Measurements from ENCODE around the gene PITHD1.
"Not testable (repeated sequence)": the region's sequence is repeated elsewhere in the genome, so short reads cannot be mapped to it uniquely, and the experiment has no call there.

Gene PITHD1, protein sequence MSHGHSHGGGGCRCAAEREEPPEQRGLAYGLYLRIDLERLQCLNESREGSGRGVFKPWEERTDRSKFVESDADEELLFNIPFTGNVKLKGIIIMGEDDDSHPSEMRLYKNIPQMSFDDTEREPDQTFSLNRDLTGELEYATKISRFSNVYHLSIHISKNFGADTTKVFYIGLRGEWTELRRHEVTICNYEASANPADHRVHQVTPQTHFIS

DNA sequence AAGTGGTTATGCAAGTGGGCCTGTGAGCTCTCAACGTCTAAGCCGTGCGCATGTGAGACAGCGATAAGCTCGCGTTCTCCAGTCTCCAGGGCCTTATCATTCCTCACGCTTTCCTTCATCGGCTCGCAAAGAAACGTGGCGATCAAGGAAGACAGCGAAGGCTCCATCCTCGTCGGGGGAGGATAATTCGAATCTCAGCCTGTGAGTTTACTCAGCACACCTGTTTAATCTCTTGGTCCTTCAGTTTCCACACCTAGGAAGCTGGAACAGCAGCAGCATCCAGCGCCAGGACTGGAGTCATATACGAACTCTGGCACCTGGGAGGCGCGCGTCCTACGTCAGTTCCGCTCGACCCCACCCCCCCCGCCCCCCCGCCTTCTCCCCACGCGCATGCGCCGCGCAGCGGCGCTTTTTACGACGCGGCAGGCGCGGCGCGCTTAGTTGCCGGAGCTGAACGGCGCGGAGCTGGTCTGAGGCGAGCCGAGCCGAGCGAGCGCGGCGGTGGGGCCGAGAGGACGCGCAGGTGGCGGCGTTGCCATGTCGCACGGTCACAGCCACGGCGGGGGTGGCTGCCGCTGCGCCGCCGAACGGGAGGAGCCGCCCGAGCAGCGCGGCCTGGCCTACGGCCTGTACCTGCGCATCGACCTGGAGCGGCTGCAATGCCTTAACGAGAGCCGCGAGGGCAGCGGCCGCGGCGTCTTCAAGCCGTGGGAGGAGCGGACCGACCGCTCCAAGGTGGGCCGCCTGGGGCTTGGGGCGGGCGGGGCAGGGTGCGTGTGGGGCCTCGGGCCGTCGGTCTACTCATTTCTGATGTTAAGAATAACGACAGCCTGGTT, at the start of gene PITHD1:
TSS of gene PITHD1 (plus strand) at position 440 of the 836 bp plus-strand sequence. CDS start at position 538, 98 bp downstream.
- DNase-seq (ENCODE audit: low read depth in 3 of 3), result peak; percentile 56 to 65 (median 61)

DNA sequence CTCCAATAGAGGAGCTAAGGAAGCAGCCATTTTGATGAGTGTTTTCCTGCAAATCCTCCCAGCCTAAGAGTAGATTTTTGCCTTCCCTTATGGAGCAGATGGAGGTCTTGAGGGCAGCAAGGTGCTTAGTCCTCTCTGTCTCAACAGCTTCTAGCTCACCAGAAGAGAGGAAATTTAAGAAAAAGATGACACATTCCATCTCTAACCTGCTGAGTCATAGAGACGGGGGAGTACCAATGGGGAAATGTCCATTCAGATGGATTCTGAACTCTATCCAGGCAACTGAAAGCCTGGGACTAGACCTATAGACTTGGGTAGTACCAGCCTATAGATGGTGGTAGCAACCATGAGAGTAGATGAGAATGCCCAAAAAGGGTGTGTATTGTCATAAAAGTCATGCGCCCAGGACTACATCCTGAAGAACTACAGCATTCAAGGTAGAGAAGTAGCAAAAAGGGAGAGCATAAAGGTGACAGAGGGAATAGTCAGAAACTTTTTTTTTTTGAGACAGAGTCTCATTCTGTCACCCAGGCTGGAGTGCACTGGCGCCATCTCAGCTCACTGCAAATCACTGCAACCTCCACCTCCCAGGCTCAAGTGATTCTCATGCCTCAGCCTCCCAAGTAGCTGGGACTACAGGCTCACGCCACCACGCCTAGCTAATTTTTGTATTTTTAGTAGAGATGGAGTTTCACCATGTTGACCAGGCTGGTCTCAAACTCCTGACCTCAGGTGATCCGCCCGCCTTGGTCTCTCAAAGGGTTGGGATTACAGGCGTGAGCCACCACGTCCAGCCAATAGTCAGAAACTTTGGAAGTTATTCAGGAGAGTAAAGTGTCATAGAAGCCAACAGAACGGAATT, 45.6 kb upstream of the PITHD1 start:
- no peak for DNase-seq (ENCODE audit: low read depth in 3 of 3)

DNA sequence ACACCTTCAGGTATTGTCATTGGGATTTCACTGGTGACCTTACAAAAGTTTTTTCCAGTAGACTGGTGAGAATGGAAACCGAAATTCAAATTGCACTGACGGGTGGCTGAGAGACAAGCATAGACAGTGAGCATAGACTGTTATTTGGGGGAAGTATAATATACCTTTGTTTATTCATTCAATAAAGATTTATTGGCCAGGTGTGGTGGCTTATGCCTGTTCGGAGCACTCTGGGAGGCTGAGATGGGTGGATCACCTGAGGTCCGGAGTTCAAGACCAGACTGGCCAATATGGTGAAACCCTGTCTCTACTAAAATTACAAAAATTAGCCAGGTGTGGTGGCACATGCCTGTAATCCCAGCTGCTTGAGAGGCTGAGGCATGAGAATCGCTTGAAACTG, 44.9 kb upstream of the PITHD1 start:
- not testable (repeated sequence) for DNase-seq (ENCODE audit: low read depth in 3 of 3)

DNA sequence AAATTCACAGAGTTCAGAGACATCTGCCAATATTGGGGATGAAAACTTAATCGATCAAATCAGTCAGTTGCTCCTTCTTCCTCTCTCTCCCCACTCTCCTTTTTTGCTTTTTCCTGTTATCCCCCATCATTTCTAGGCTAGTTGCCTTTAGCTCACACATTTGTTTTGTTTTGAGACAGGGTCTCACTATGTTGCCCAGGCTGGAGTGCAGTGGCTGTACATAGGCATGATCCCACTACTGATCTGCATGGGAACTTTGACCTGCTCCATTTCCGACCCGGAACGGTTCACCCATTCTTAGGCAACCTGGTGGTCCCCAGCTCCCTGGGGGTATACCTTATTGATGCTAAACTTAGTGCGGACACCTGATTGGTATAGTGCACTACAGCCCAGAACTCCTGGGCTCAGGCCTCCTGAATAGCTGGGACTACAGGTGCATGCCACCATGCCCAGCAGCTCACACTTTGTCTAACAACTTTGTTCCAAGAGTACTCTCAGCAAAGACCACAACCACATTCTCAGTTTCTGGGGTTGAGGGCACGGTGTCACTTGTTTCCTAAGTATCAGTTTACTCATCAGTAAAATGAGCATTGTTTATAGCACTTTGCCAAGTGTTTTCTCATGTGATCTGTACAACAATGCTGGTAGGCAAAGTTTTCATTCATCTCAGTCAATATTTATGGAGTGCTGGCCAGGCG, 41.6 kb upstream of the PITHD1 start:
- DNase-seq (ENCODE audit: low read depth in 3 of 3), result no peak

DNA sequence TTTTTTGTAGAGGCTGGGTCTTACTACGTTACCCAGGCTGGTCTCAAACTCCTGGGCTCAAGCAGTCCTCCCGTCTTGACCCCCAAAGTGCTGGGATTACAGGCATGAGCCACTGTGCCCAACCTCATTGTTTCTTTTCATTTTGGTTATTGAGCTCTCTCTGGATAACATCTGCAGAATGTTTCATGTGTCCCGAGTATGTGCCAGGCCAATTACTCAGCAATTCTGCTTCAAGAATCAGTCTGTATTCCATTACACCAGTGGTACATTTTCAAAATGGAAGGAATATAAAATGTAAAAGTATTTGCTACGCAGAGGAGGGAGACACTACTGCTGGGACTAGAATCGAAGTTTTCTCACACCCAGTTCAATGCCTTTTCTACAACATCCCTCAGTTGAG, 36.6 kb upstream of the PITHD1 start:
- DNase-seq (ENCODE audit: low read depth in 3 of 3), result no peak

DNA sequence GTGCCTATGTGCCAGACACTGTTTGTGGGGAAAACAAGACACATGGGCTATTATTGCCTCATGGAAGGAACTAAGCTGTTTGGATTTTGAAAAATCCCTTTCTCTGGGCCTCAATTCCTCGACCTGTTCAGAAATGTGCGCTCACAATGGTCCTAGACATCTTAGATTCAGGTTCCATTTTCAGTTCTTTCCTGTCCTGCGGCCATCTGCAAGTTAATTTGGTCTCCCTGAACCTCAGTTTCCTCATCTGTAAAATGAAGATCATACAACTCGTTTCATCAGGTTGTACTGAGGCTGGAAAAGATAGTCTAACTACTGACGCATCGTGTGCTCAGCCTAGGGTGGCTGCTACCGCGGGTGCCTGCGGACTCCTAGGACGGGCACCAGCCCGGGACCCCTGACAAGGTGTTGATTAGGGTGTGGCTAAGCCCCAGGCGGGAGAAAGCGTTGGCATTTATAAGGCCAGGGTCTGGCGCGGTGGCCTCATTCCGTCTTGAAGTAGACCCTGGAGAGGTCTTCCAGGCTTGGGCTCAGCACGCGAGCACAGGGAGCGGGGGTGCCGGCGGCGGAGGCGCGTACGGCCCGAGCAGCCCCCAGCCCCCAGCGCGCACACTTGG, 35.4 kb upstream of the PITHD1 start:
- DNase-seq (ENCODE audit: low read depth in 3 of 3), result no peak

DNA sequence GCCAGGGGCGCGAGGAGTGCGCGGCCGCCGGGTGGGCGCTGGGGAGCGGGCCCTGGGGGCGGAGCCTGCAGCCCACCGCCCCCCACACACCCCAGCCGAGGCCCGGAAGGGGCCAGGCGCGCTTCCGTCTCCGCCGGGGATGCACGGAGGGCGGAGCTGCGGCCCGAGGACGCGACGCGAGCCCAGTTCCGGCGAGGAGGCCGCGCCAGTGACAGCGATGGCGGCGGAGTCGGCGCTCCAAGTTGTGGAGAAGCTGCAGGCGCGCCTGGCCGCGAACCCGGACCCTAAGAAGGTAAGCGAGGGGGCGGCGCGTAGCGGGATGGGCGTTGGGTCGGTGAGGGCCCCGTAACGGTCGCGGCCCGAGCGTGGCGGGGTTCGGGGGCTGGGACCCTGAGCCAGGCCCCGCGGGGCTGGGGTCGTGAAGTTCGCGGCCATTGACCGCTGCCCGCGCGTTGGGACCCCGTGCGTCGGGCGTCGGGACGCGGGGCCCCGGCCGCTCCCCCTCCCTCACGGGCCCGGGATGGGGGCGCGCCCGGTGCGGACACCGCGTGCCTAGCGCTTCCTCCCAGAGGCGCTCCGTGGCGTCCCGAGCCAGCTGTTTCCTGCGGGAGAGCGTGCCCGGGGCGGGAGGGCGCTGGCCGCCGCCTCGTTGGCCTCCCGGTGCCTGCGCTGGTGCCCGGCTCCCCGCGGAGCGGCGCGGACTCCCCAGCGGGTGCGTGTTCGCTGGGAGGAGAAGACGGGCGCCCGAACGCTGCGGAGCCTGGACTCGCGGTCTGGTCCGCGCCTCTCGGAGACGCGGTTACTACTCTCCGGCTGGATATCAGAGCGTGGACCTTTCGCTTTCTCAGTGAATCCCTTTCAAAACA, 34.7 kb upstream of the PITHD1 start, which contains the start of gene ELOA:
TSS of gene ELOA (plus strand) at position 185 of the 866 bp plus-strand sequence. CDS start at position 218, 33 bp downstream.
- peak; percentile 50 to 69 (median 60) for DNase-seq (ENCODE audit: low read depth in 3 of 3)

DNA sequence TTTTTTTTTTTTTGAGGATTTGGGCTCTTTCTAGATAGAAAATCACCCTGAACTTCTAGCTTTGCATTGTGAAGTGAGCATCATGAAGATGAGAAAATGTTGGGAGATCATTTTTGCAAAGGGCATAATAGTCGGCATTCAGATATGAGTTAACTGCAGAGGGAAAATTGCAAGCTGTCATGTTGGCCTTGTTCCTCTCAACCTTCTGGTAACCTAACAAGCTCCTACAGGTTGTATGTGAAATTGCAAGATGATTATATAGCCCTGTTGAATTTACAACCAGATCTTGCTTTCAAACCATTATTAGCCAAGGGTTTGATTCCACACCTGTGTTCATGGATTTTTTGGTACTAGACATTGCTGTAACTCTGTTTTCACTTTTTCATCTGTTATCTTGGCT, 32.7 kb upstream of the PITHD1 start:
- no peak for DNase-seq (ENCODE audit: low read depth in 3 of 3)

DNA sequence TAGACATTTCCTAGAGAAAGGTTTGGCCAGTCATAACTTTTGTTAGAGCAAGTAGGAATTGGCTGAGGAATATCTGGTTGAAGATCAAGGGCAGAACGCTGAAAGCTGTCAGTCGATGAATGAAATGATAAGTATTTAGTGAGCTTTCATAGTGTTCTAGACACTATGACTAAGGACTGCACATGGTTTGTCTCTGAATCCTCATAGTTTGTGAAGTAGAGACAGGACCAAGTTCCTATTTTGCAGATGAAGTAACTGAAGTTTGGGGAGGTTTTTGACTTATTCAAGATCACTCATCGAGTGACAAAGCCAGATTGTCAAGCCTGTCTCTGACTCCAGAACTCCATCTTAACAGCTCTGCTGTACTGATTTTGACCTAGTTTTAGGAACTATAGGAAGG, 30.2 kb upstream of the PITHD1 start:
- no peak for DNase-seq (ENCODE audit: low read depth in 3 of 3)

DNA sequence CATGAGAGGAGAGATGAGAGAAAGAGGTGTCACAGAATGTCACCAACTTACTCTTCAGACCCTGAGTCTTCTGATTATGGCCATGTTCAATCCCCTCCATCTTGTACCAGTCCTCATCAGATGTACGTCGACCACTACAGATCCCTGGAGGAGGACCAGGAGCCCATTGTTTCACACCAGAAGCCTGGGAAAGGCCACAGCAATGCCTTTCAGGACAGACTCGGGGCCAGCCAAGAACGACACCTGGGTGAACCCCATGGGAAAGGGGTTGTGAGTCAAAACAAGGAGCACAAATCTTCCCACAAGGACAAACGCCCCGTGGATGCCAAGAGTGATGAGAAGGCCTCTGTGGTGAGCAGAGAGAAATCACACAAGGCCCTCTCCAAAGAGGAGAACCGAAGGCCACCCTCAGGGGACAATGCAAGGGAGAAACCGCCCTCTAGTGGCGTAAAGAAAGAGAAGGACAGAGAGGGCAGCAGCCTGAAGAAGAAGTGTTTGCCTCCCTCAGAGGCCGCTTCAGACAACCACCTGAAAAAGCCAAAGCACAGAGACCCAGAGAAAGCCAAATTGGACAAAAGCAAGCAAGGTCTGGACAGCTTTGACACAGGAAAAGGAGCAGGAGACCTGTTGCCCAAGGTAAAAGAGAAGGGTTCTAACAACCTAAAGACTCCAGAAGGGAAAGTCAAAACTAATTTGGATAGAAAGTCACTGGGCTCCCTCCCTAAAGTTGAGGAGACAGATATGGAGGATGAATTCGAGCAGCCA, 27.0 kb upstream of the PITHD1 start:
- no peak for DNase-seq (ENCODE audit: low read depth in 3 of 3)

DNA sequence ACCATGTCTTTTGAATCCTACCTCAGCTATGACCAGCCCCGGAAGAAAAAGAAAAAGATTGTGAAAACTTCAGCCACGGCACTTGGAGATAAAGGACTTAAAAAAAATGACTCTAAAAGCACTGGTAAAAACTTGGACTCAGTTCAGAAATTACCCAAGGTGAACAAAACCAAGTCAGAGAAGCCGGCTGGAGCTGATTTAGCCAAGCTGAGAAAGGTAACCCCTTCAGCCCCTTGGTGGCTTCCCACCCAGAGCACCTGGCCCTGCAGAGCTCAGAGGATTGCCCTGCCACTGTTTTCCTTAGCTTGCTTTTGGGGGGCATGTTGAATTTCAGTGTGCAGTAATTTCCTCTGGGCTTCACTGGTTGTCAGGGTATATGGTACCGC, 26.4 kb upstream of the PITHD1 start:
- DNase-seq (ENCODE audit: low read depth in 3 of 3), result no peak

DNA sequence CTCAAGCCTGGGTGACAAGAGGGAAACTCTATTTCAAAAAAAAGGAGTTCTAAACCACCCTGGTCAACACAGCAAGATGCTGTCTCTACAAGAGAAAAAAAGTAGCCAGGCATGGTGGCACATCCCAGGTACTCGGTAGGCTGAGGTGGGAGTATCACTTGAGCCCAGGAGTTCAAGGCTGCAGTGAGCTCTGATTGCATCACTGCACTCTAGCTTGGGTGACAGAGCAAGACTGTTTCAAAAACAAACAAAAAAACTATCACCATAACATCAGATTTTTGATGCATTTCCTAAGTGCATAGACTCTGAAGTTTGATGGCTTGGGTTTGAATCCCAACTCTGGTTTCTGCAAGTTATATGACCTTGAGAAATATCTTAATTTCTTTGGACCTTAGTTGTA, 25.3 kb upstream of the PITHD1 start:
- no peak for DNase-seq (ENCODE audit: low read depth in 3 of 3)

DNA sequence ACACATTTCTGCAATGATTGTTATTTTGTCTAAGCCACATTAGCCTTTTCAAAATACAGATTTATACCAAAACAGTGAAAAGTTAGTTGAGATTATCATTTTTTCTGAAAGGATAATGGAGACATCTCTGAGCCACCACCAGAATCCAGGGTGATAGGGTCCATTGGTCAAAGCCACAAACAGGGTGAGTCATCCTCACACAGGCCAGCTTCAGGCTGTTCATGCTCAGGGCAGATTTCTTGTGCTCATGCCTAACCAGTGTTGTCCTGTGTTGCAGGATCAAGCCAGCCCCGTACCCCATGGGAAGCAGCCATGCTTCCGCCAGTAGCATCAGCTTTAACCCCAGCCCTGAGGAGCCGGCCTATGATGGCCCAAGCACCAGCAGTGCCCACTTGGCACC, 21.5 kb upstream of the PITHD1 start:
- DNase-seq (ENCODE audit: low read depth in 3 of 3), result no peak

DNA sequence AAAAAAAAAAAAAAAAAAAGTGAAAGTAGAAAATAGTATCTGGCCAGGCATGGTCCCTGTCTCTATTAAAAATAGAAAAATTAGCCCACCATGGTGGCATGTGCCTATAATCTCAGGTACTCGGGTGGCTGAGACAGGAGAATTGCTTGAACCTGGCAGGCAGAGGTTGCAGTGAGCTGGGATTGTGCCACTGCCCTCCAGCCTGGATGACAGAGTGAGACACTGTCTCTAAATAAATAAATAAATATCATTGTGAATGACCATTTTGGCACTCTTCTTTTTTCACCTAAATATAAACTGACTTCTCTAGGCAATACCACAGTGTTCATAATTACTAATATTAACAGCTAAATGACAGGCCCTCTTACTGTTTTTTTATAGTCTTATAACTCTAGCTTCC, 20.4 kb upstream of the PITHD1 start:
- DNase-seq (ENCODE audit: low read depth in 3 of 3), result no peak

DNA sequence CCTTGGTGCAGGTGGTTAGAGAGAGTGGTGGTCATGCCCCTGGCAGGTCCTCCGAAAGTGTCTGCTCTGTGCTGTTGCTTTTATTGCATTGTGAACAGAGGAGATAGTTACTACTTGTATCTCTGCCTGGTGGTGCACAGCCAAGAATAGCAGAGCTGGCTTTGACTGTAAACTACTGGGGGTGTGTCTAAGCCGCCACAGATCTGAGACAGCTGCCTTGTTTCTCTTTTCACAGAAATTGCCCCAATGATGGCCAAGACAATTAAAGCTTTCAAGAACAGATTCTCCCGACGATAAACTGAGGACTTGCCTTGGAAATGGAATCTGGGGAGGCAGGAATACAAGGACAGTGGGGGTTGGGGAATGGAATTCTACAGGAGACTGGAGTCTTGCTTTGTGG, 18.9 kb upstream of the PITHD1 start:
- no peak for DNase-seq (ENCODE audit: low read depth in 3 of 3)

DNA sequence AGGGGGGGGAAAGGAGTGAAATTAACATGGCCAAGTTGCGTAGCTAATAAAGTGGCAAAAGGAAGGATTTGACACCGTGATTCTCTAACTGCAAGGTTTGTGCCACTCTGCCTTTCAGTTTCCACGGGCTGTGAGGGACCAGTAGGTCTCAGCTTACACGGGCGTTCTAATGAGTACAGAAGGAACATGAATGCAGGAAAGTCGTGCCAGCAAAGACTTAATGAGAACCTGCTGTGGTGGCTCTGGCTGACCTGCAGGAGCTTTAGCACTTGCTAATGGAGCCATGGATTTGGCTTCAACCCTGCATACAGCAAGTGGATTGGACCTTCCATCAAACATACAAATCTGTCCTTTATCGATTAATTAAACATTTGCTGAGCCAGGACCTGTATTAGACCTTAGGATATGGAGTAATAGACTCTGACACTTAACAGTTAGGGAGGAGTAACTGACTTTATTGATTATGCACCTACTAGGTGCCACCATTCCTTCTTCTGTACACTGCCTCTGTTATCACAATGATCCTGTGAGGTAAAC, 15.1 kb upstream of the PITHD1 start:
- no peak for DNase-seq (ENCODE audit: low read depth in 3 of 3)

DNA sequence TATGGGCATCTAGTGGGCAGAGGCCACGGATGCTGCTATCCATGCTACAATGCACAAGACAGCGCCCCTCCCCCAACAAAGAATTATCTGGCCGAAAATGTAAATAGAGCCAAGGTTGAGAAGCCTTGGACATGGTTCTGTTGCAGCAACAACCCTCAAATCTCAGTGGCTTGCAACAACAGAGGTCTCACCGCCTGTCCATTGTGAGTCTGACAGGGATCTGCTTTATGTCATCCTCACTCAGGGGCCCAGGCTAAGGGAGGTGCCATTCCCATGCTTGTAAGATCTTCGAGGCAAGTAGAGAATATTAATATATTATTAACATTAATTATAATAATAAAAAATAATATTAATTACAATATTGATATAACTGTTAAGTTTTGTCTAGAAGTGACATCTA, 9.5 kb upstream of the PITHD1 start:
- DNase-seq (ENCODE audit: low read depth in 3 of 3), result no peak

DNA sequence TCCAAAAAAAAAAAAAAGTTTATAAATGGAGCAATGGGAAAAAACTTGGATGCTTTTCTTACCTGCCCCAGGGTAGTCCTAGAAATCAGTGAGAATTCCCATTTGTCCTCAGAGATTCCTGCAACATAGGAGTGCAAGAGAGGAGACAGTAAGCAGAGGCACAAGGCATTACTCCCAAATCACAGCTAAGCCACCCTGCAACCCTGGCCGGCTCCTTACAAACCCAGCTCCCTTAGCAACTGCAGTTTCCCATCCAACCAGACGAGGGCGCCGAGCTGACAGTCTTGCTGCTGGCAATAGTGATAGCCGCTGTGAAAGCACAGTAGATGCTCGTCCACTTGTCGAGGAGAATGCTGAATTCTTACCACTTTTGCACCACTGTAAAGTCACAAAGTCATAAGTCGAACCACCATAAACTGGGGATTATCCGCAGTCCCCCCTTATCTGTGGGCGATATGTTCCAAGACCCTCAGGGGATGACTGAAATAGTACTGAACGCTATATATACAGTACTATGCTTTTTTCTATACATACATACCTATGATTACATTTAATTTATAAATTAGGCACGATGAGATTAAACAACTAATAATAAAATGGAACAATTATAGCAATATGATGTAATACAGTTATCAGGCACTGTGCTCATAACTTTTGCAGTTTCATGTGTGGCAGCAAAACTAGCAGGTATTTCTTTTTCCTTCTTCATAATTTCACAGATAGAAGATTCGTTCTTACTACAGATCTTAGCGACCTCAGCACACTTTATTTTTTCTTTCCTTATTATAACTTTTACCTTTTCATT, 6.0 kb upstream of the PITHD1 start:
- DNase-seq (ENCODE audit: low read depth in 3 of 3), result peak; percentile 75 to 78 (median 76)
